T47D (cell line): ENCODE results near the gene TTC12.
"Not testable (repeated sequence)": the region's sequence is repeated elsewhere in the genome, so short reads cannot be mapped to it uniquely, and the experiment has no call there.

ENCODE experiments used
- DNase-seq, 2 experiments: peaks; one replicate each; pipeline versions ENCODE4 v3.0.0 to v3.0.0-alpha.2; 2011 to 2012; ENCODE audit warnings: low read depth in 1 of 2, low spot score in 1 of 2
- JUND ChIP-seq: IDR thresholded peaks from 2 replicates; pipeline ENCODE4 v1.6.1; 2012; ENCODE audit warnings: low read depth
- in situ Hi-C: cut with HindIII; loops from 2 replicates; pipeline ENCODE4 v1.10.0; 2016; ENCODE audit warnings: low sequenced_read_pairs, low pct_unique_long_range_greater_than_20kb

TTC12 gene

GRCh38 chr11:113293936-113294335, 20.4 kb upstream of the TTC12 start:
- TF ChIP-seq JUND: no peak
- in situ Hi-C loops: no loop called here
- no peak for DNase-seq

DNA sequence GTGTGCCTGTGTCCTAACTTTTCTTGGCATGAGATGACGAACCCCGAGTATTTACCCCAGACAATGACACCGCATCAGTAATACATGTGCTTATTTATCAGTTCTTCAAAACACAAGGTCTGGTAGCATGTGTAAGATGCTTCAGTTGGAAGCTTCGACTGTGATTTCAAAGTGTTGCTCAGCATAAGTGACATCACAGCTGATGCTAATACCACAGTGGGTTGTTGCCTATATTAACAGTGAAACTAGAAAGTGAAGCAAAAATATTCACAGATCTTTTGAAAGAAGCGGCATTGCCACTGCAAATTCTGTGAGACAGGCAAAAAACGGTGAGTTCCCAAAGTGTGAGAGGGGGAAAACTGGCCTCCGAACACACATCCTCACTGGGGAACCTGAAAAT, 18.4 kb upstream of the TTC12 start:
- no peak for TF ChIP-seq JUND
- in situ Hi-C loops: no loop called here
- no peak for DNase-seq

DNA sequence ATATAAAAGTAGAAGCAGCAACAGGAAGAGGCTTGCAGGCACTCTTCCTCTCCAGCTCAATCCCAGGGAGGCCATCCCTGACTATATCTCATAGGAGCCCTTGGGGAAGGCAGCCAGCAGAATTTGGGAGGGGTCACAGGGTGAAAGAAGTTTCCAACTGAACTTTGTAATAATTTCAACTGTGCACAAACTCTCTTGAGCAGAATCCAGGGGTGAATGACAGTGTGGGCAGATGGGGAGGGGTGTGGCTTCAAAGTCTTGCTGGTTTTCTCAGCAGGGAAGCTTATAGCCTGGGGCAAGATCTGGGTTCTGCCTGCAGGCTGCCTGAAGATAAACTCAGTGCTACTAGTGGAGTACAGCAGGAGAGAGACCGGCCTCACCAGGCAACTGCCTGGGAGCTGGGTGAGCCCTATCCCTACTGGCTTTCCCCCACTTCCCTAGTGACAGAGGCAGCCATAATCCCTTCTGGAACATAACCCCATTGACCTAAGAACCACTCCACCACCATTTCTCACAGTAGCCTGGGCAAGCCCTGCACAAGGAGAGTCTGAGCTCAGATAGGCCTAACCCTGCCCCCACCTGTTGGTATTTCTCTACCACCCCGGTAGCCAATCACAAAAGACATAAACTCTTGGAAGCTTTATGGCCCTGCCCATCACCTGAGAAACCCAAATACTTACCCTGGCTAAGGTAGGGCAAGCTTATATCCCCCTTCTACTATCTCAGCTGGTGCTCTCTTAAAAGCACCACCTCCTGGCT, 17.8 kb upstream of the TTC12 start:
- no peak for DNase-seq
- no peak for TF ChIP-seq JUND
- in situ Hi-C loops: no loop called here

GRCh38 chr11:113298496-113298895, 15.9 kb upstream of the TTC12 start:
- in situ Hi-C loops, DNase-seq: not testable (repeated sequence)

DNA sequence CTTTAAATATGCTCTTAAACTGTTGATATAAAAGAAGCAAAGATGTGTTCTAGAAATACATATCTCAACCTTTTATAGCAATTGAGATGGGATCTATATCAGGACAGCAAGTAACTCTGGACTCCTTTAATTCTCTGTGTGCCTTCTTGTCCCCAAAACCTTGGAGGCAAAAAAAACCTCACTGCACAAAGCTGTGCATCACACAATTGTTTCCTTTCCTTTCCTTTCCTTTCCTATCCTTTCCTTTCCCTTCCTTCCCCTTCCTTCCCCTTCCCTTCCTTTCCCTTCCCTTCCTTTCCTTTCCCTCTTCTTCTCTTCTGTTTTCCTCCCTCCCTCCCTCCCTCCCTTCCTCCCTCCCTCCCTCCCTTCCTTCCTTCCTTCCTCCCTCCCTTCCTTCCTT, 9.5 kb upstream of the TTC12 start:
- no peak for DNase-seq
- no peak for TF ChIP-seq JUND
- in situ Hi-C loops: no loop called here

GRCh38 chr11:113305440-113306336, 8.7 kb upstream of the TTC12 start:
- TF ChIP-seq JUND: no peak
- in situ Hi-C loops: no loop called here
- peak; percentile 62 to 84 for DNase-seq

DNA sequence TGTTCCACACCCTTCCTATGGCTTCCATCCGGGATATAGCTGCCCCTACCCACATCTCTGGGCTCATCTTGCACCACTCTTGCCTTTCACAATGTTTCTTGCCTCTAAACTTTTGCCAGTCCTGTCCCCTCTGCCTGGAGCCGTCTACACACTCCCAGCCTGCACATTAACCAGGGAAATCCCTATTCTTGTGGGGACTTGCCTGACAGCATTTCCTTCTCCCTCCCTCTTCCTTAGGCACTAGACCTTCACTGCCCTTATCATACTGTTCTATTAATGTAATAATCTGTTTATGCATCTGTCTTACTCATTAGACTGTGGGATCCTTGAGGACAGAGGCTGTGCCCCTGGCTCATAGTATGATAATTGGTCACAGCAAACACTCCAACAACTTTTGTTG, 5.8 kb upstream of the TTC12 start:
- DNase-seq: no peak
- in situ Hi-C loops: no loop called here
- no peak for TF ChIP-seq JUND

- DNase-seq: no peak
- in situ Hi-C loops: no loop called here
- no peak for TF ChIP-seq JUND
Observed at GRCh38 chr11:113311536-113311935, 2.8 kb upstream of the TTC12 start.

DNA sequence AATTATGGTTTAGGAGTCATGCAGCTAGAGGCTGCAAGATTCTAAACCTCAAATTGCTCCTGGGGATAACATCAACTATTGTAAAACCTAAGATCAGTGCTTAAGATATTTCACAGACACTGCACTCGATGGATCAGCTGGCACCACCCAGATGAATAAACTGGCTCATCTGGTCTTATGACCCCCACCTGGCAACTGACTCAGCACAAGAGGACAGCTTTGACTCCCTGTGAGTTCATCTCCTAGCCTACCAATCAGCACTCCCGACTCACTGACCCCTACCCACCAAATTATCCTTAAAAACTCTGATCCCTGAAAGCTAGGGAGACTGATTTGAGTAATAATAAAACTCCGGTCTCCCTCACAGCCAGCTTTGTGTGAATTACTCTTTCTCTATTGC, 782 bp upstream of the TTC12 start:
- peak in 1 of 2 experiments; percentile 18 for DNase-seq

GRCh38 chr11:113314065-113314388, 356 bp upstream of the TTC12 start:
- in situ Hi-C loops: no loop called here
- no peak for TF ChIP-seq JUND
- DNase-seq: no peak

More for the DNA sequence above, 782 bp upstream of the TTC12 start:
- no peak for TF ChIP-seq JUND
- in situ Hi-C loops: no loop called here

GRCh38 chr11:113315811-113316210, 1.4 kb downstream of the TTC12 start:
- no peak for TF ChIP-seq JUND
- in situ Hi-C loops: no loop called here
- no peak for DNase-seq

DNA sequence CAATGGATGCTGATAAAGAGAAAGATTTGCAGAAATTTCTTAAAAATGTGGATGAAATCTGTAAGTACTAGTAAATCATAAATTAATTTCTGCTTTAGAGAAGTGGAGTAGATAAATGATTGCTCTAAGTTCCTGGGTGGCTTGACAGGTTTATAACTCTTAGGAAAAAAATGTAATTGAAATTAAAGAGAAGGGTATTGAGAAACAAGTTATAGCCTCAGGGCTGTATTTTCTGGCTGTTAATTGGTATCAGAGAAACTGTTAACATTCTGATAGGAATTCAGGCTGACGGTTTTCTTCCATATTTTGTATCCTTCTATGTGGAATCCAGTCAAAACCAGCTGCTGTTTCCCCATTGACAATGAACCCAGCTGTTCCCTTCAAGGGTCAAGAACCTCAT, 1.9 kb downstream of the TTC12 start:
- no peak for TF ChIP-seq JUND
- in situ Hi-C loops: no loop called here
- no peak for DNase-seq

- no peak for DNase-seq
- no peak for TF ChIP-seq JUND
Observed at GRCh38 chr11:113317339-113317738, 3.0 kb downstream of the TTC12 start.

More at GRCh38 chr11:113317339-113317738, 3.0 kb downstream of the TTC12 start:
- in situ Hi-C loops: no loop called here
